Mesenchymal stem cell (in vitro differentiated cells and primary cell): Measurements from ENCODE around the gene RCBTB2. TPM values are rescaled to one million over a fixed set of nuclear protein-coding genes. Genes with fewer than 3 reads are reported as not detected.
A peak's percentile ranks its signal among the peaks of the same experiment; 100 is the strongest.

Experiments
- DNase-seq: peaks from one replicate; pipeline ENCODE4 v3.0.0-alpha.2; 2013
- H2AFZ ChIP-seq: one replicate; pipeline ENCODE4 v1.6.1; 2013; ENCODE audit warnings: low read depth, mild to moderate bottlenecking, control low read depth, inconsistent platforms, low read length, moderate library complexity
- H2AK5ac ChIP-seq: 2 replicates; pipeline ENCODE4 v1.6.1; 2013; ENCODE audit warnings: low read length, moderate library complexity, mild to moderate bottlenecking, inconsistent platforms; ENCODE audit not compliant: severe bottlenecking
- H2BK120ac ChIP-seq: one replicate; pipeline ENCODE4 v1.6.1; 2013; ENCODE audit warnings: low read depth, mild to moderate bottlenecking, inconsistent platforms, low read length, moderate library complexity
- H2BK12ac ChIP-seq, 2 experiments: one replicate each; pipeline ENCODE4 v1.6.1; 2013; ENCODE audit warnings: inconsistent platforms in 2 of 2, low read length in 2 of 2, mild to moderate bottlenecking in 2 of 2, moderate library complexity in 2 of 2, control low read depth in 1 of 2
- H2BK15ac ChIP-seq: one replicate; pipeline ENCODE4 v1.6.1; 2013; ENCODE audit warnings: mild to moderate bottlenecking, low read depth, inconsistent platforms; ENCODE audit not compliant: poor library complexity, severe bottlenecking
- H2BK5ac ChIP-seq: 2 replicates; pipeline ENCODE4 v1.6.1; 2013; ENCODE audit warnings: low read depth, mild to moderate bottlenecking, low read length, control low read depth, inconsistent platforms; ENCODE audit not compliant: poor library complexity, severe bottlenecking
- H3K14ac ChIP-seq, 2 experiments: one replicate each; pipeline ENCODE4 v1.6.1; 2013; ENCODE audit warnings: inconsistent platforms in 2 of 2, low read length in 2 of 2, control low read depth in 1 of 2, mild to moderate bottlenecking in 1 of 2, moderate library complexity in 1 of 2
- H3K18ac ChIP-seq, 2 experiments: one replicate each; pipeline ENCODE4 v1.6.1; 2013; ENCODE audit warnings: inconsistent platforms in 2 of 2, low read length in 2 of 2, control low read depth in 1 of 2, low read depth in 1 of 2, mild to moderate bottlenecking in 1 of 2
- H3K23ac ChIP-seq, 2 experiments: one replicate each; pipeline ENCODE4 v1.6.1; 2013; ENCODE audit warnings: inconsistent platforms in 2 of 2, low read length in 2 of 2, mild to moderate bottlenecking in 2 of 2, moderate library complexity in 2 of 2, control low read depth in 1 of 2
- H3K27ac ChIP-seq: 2 replicates; pipeline ENCODE4 v1.5.1; 2013; ENCODE audit warnings: mild to moderate bottlenecking, moderate library complexity, low read length, control low read depth, inconsistent platforms; ENCODE audit not compliant: poor library complexity, severe bottlenecking
- H3K27me3 ChIP-seq, 2 experiments: 2 replicates each; pipeline versions ENCODE4 v1.6.1 to v1.7.0; 2013; ENCODE audit warnings: low read length in 2 of 2, mild to moderate bottlenecking in 2 of 2, moderate library complexity in 2 of 2, control low read depth in 1 of 2, inconsistent platforms in 1 of 2; ENCODE audit not compliant: control insufficient read depth in 1 of 2, insufficient read depth in 1 of 2
- H3K36me3 ChIP-seq, 2 experiments: 2 replicates each; pipeline versions ENCODE4 v1.6.1 to v1.7.0; 2013; ENCODE audit warnings: low read length in 2 of 2, control low read depth in 1 of 2, inconsistent platforms in 1 of 2, low read depth in 1 of 2, mild to moderate bottlenecking in 1 of 2; ENCODE audit not compliant: insufficient read depth in 2 of 2, control insufficient read depth in 1 of 2
- H3K4ac ChIP-seq, 2 experiments: one replicate each; pipeline ENCODE4 v1.6.1; 2013; ENCODE audit warnings: inconsistent platforms in 2 of 2, low read length in 2 of 2, mild to moderate bottlenecking in 2 of 2, moderate library complexity in 2 of 2, control low read depth in 1 of 2, low read depth in 1 of 2
- H3K4me1 ChIP-seq: 2 replicates; pipeline ENCODE4 v1.6.1; 2013; ENCODE audit warnings: low read depth, low read length, control low read depth; ENCODE audit not compliant: control insufficient read depth, insufficient read depth
- H3K4me2 ChIP-seq: 2 replicates; pipeline ENCODE4 v1.6.1; 2013; ENCODE audit warnings: low read length, mild to moderate bottlenecking, inconsistent platforms; ENCODE audit not compliant: poor library complexity, severe bottlenecking
- H3K4me3 ChIP-seq, 2 experiments: 2 replicates each; pipeline versions ENCODE4 v1.5.1 to v1.7.0; 2013; ENCODE audit warnings: low read length in 2 of 2, mild to moderate bottlenecking in 2 of 2, control low read depth in 1 of 2, low read depth in 1 of 2; ENCODE audit not compliant: insufficient read depth in 1 of 2
- H3K79me1 ChIP-seq: replicated peaks from 2 replicates; pipeline ENCODE4 v1.6.1; 2013; ENCODE audit warnings: mild to moderate bottlenecking, control low read depth, low read length, inconsistent platforms; ENCODE audit not compliant: poor library complexity, severe bottlenecking
- H3K9ac ChIP-seq: 2 replicates; pipeline ENCODE4 v1.7.0; 2013; ENCODE audit warnings: mild to moderate bottlenecking, low read length, moderate library complexity
- H3K9me3 ChIP-seq: 2 replicates; pipeline ENCODE4 v1.7.0; 2013; ENCODE audit warnings: mild to moderate bottlenecking, low read length; ENCODE audit not compliant: control insufficient read depth
- H4K8ac ChIP-seq: one replicate; pipeline ENCODE4 v1.6.1; 2013; ENCODE audit warnings: inconsistent platforms, mild to moderate bottlenecking, low read length, moderate library complexity
- H4K91ac ChIP-seq: one replicate; pipeline ENCODE4 v1.6.1; 2013; ENCODE audit warnings: mild to moderate bottlenecking, low read length, inconsistent platforms
- WGBS: methylation state at CpG from one replicate; pipeline ENCODE4 v1.1.7; 2013; ENCODE audit warnings: mixed read lengths; 5-methylcytosine and 5-hydroxymethylcytosine counted together
- polyA plus RNA-seq, 2 experiments: library from polyadenylated mRNA; stranded (reverse); fragments of 200-250 nt; gene quantifications; one replicate each; pipeline ENCODE4 v1.2.3, GENCODE V29; 2013

Gene RCBTB2
- polyA plus RNA-seq (2013, experiment 1 of 2): 2.8 TPM
- polyA plus RNA-seq (2013, experiment 2 of 2): 3.0 TPM

- H3K23ac ChIP-seq: peak within 1 kb of the TSS; percentile 70 to 95
- peak; percentile 97 for DNase-seq
- WGBS: 1% methylated on average over 68 of the region's 84 CpGs
Observed at GRCh38 chr13:48532506-48533499, at the start of gene RCBTB2. Gene RCBTB2 (minus strand): TSS chr13:48533080. CDS start chr13:48521939, 11,141 bp downstream.

DNA sequence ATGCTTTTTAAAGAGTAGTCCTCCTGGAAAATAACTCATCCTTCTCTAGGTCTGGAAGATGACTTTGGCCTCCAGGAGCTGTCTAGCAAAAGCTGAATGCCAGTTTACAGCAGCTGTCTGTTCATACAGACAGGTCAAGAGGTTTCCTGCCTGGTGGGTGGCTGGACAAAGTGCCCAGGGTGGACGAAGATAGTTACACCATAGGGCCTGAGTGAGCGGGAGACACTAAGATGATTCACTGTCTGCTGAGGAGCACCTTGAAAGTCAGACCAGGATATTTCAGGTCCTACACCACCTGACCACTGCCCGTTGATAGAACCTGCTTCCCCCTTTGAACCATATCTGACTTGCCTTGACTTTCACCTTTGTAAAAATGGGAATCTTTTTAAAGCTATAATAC lies 49.2 kb upstream of the RCBTB2 start:
- no peak overlapping the region for H3K4me3 ChIP-seq
- peak overlapping the region; percentile 50 for H2AK5ac ChIP-seq
- H2BK15ac ChIP-seq: no peak overlapping the region
- peaks cover 0 to 15% of the 10 kb centered on the region in 2 experiments for H3K27me3 ChIP-seq
- no peak overlapping the region for H2BK12ac ChIP-seq
- H2BK5ac ChIP-seq: no peak overlapping the region
- H3K4ac ChIP-seq: no peak overlapping the region
- no peak overlapping the region for H4K91ac ChIP-seq
- no peak overlapping the region for H3K14ac ChIP-seq
- H3K18ac ChIP-seq: no peak overlapping the region
- DNase-seq: no peak
- peaks cover 1% of the 10 kb centered on the region for H3K4me1 ChIP-seq
- H3K27ac ChIP-seq: no peak overlapping the region
- no peaks in the 10 kb centered on the region for H3K9me3 ChIP-seq
- no peak overlapping the region for H2BK120ac ChIP-seq
- H3K36me3 ChIP-seq: no peaks in the 10 kb centered on the region
- WGBS: 83% methylated on average over 3 of the region's 3 CpGs
- H4K8ac ChIP-seq: no peak overlapping the region
- no peaks in the 10 kb centered on the region for H3K79me1 ChIP-seq
- no peak overlapping the region for H3K9ac ChIP-seq
- no peak overlapping the region for H3K23ac ChIP-seq
- no peak overlapping the region for H2AFZ ChIP-seq
- H3K4me2 ChIP-seq: no peak overlapping the region

More at GRCh38 chr13:48532506-48533499, at the start of gene RCBTB2:
- Histone ChIP-seq H3K14ac (peak within 1 kb of the TSS; percentile 64 to 99), H3K27me3 (no peaks in the 10 kb centered on the region), H3K4me2 (peak within 1 kb of the TSS; percentile 67), H2AK5ac (peak within 1 kb of the TSS; percentile 91), H2BK12ac (no peak within 1 kb of the TSS), H3K36me3 (no peaks in the 10 kb centered on the region), H3K4ac (peak within 1 kb of the TSS; percentile 82 to 97), H2BK120ac (peak within 1 kb of the TSS; percentile 82), H4K91ac (peak within 1 kb of the TSS; percentile 98), H3K4me1 (peaks cover 6% of the 10 kb centered on the region), H3K9ac (peak within 1 kb of the TSS; percentile 97), H3K4me3 (peak within 1 kb of the TSS; percentile 85 to 92), H2BK15ac (peak within 1 kb of the TSS; percentile 65), H2AFZ (peak within 1 kb of the TSS; percentile 91), H2BK5ac (peak within 1 kb of the TSS; percentile 87), H3K79me1 (peaks cover 13% of the 10 kb centered on the region), H3K9me3 (no peaks in the 10 kb centered on the region), H3K27ac (peak within 1 kb of the TSS; percentile 74), H3K18ac (peak within 1 kb of the TSS; percentile 99 to 100), H4K8ac (peak within 1 kb of the TSS; percentile 100)

DNA sequence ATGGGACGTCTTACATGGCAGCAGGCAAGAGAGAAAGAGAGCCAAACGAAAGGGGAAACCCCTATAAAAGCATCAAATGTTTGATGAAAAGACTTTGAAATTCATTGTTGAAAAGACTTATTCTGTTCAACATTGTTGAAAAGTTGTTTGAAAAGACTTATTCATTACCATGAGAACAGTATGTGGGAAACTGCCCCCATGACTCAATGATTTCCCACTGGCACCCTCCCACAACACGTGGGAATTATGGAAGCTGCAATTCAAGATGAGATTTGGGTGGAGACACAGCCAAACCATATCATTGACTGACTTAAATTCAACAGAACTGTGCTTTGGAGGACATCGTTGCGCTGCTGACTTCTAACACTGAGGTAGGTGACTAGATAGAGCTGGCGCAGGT lies 48.0 kb upstream of the RCBTB2 start:
- H3K79me1 ChIP-seq: no peaks in the 10 kb centered on the region
- H3K4me2 ChIP-seq: no peak overlapping the region
- H4K91ac ChIP-seq: no peak overlapping the region
- H2AK5ac ChIP-seq: no peak overlapping the region
- H2BK12ac ChIP-seq: no peak overlapping the region
- H3K23ac ChIP-seq: no peak overlapping the region
- no peak overlapping the region for H2BK15ac ChIP-seq
- H3K36me3 ChIP-seq: no peaks in the 10 kb centered on the region
- no peak overlapping the region for H2BK120ac ChIP-seq
- H3K27ac ChIP-seq: no peak overlapping the region
- WGBS: 64% methylated on average over 5 of the region's 6 CpGs
- H3K4ac ChIP-seq: no peak overlapping the region
- DNase-seq: no peak
- H3K18ac ChIP-seq: no peak overlapping the region
- no peaks in the 10 kb centered on the region for H3K9me3 ChIP-seq
- no peak overlapping the region for H3K14ac ChIP-seq
- H2BK5ac ChIP-seq: no peak overlapping the region
- H2AFZ ChIP-seq: no peak overlapping the region
- H3K4me1 ChIP-seq: peaks cover 1% of the 10 kb centered on the region
- peaks cover 0 to 15% of the 10 kb centered on the region in 2 experiments for H3K27me3 ChIP-seq
- H3K4me3 ChIP-seq: no peak overlapping the region
- no peak overlapping the region for H4K8ac ChIP-seq
- H3K9ac ChIP-seq: peak overlapping the region; percentile 61

GRCh38 chr13:48580185-48580803 lies 47.4 kb upstream of the RCBTB2 start:
- H3K27me3 ChIP-seq: peaks cover 0 to 15% of the 10 kb centered on the region in 2 experiments
- no peaks in the 10 kb centered on the region for H3K36me3 ChIP-seq

More at GRCh38 chr13:48580185-48580803, 47.4 kb upstream of the RCBTB2 start:
- Histone ChIP-seq H2BK120ac (no peak overlapping the region), H3K9ac (peak overlapping the region; percentile 61), H3K79me1 (no peaks in the 10 kb centered on the region), H2BK15ac (no peak overlapping the region), H2AK5ac (no peak overlapping the region), H3K18ac (no peak overlapping the region), H3K9me3 (no peaks in the 10 kb centered on the region), H3K14ac (no peak overlapping the region), H2AFZ (no peak overlapping the region), H3K27ac (no peak overlapping the region), H4K8ac (no peak overlapping the region), H2BK12ac (no peak overlapping the region), H3K23ac (no peak overlapping the region), H4K91ac (no peak overlapping the region), H2BK5ac (no peak overlapping the region), H3K4ac (no peak overlapping the region), H3K4me3 (no peak overlapping the region), H3K4me2 (no peak overlapping the region), H3K4me1 (peaks cover 1% of the 10 kb centered on the region)
- peak; percentile 64 for DNase-seq
- 76% methylated on average over 5 of the region's 8 CpGs for WGBS
